ENCODE measurements around the gene NOC2L.

DNA sequence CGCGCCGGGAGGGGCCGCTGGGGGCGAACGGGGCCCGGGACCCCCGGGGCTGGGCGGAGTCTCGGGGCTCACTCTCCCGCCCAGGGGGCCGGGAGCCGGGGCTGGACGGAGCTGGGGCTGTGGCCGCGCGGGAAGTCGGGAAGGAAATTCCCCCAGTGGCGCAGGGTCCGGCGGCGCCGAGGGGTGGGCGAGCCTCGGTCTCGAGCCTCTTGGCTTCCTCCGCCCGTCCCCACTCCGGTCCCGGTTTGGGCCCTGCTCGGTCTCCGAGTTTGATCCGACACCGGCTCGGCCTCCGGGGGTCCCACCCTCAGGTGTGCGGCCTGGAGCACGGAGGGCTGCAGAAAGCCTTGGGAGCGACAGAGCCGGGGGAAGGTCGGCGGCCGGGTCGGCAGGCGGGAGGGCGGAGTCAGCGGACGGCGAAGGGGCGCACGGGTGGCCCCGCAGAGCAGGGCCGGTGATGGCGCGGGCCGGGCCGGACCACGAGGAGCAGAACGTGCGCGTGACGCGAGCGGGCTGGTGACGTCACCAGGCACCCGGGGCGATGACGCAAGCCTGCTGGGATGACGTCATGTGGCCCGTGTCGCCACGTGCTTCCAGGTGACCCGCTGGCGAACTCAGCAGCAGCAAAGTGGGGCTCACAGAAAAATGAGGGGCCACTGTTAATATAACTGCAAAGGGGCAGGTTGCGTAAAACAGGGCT, 41.5 kb upstream of the NOC2L start:
- TF ChIP-seq, protein P1, sequence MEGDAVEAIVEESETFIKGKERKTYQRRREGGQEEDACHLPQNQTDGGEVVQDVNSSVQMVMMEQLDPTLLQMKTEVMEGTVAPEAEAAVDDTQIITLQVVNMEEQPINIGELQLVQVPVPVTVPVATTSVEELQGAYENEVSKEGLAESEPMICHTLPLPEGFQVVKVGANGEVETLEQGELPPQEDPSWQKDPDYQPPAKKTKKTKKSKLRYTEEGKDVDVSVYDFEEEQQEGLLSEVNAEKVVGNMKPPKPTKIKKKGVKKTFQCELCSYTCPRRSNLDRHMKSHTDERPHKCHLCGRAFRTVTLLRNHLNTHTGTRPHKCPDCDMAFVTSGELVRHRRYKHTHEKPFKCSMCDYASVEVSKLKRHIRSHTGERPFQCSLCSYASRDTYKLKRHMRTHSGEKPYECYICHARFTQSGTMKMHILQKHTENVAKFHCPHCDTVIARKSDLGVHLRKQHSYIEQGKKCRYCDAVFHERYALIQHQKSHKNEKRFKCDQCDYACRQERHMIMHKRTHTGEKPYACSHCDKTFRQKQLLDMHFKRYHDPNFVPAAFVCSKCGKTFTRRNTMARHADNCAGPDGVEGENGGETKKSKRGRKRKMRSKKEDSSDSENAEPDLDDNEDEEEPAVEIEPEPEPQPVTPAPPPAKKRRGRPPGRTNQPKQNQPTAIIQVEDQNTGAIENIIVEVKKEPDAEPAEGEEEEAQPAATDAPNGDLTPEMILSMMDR (IDR thresholded peaks at IDR 0.05; ENCODE audit: low read length), result no peak
- TF ChIP-seq EZH2 (IDR thresholded peaks at IDR 0.05; ENCODE audit: borderline replicate concordance, low read length), result no peak

All from OCI-LY1 (cell line).